ENCODE measurements around the gene IGSF10.
A peak's percentile ranks its signal among the peaks of the same experiment; 100 is the strongest.

The IGSF10 gene

DNA sequence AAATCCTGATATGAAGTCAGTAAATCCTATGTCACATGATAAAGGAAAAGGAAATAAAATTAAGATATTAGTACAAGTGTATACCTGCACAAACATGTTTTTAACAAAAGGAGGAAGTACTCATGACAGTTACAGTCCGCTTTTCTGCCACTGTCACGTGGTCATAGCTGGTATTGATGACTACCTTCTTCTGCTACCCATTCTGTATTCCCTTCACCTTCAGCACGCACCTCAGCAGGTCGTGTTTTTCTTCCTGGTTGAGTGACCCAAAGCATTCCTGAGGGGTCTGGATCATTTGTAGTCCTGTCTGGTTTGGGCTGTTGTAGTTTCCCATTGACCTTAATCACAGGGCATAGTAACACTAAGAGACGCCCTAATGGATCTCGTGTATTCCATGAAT is 41.1 kb downstream of the IGSF10 start:
- Histone ChIP-seq H3K27me3 (no peaks in the 10 kb centered on the region), H3K27ac (no peak overlapping the region), H3K36me3 (no peaks in the 10 kb centered on the region), H3K4me1 (ENCODE audit: control insufficient read depth in 1 of 2, insufficient read depth in 1 of 2, low read depth in 1 of 2, low read length in 1 of 2) (peaks cover 6 to 8% of the 10 kb centered on the region in 2 experiments), H3K4me3 (ENCODE audit: low read depth in 1 of 2, low read length in 1 of 2) (no peak overlapping the region), H3K9me3 (no peaks in the 10 kb centered on the region)
- TF ChIP-seq, protein P1, sequence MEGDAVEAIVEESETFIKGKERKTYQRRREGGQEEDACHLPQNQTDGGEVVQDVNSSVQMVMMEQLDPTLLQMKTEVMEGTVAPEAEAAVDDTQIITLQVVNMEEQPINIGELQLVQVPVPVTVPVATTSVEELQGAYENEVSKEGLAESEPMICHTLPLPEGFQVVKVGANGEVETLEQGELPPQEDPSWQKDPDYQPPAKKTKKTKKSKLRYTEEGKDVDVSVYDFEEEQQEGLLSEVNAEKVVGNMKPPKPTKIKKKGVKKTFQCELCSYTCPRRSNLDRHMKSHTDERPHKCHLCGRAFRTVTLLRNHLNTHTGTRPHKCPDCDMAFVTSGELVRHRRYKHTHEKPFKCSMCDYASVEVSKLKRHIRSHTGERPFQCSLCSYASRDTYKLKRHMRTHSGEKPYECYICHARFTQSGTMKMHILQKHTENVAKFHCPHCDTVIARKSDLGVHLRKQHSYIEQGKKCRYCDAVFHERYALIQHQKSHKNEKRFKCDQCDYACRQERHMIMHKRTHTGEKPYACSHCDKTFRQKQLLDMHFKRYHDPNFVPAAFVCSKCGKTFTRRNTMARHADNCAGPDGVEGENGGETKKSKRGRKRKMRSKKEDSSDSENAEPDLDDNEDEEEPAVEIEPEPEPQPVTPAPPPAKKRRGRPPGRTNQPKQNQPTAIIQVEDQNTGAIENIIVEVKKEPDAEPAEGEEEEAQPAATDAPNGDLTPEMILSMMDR (IDR thresholded peaks at IDR 0.05) = no peak

DNA sequence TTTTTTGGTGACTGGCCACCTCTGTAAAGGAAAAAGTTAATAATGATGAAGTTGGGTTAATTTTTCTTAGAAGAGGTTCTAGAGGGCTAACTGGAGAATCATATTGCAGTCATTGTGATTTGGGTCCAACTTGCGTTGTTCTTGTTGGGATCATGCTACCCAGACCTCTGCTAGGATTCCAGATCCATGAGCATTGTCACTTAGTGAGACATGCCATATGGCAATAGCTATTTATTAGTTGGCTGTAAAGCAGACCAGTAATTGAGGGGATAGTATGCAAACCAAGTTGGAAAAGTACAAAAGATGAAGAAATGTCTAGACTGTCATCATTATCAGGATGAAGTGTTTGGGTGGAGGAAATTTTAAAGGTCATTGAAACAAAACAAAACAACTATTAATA is 45.6 kb downstream of the IGSF10 start:
- Histone ChIP-seq H3K4me1 (ENCODE audit: control insufficient read depth in 1 of 2, insufficient read depth in 1 of 2, low read depth in 1 of 2, low read length in 1 of 2) (no peaks in the 10 kb centered on the region), H3K27ac (no peak overlapping the region), H3K36me3 (no peaks in the 10 kb centered on the region), H3K4me3 (ENCODE audit: low read depth in 1 of 2, low read length in 1 of 2) (no peak overlapping the region), H3K27me3 (no peaks in the 10 kb centered on the region), H3K9me3 (no peaks in the 10 kb centered on the region)
- TF ChIP-seq, protein P1 (IDR thresholded peaks at IDR 0.05) = no peak

DNA sequence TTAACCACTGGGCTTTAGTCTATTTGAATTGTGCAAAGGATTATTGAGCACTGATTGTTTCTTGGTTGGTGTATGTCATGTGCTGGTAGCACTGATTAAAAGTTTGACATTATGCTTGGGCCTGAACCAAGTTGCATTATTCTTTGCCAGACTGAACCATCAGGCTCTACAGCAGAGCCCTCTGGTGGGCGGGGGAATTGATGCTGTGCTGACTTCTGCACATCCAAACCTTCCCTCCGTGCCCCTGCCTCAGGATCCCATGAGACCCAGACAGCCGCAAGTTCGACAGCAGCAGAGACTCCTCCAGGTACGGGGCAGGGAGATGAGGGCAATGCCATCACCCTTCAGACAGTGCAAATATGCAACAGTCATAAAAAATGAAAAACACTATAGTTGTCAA is 47.9 kb downstream of the IGSF10 start:
- H3K36me3 ChIP-seq = no peaks in the 10 kb centered on the region
- H3K9me3 ChIP-seq = no peaks in the 10 kb centered on the region
- H3K27ac ChIP-seq = no peak overlapping the region
- no peak overlapping the region for H3K4me3 ChIP-seq (ENCODE audit: low read depth in 1 of 2, low read length in 1 of 2)
- TF ChIP-seq, protein P1 (IDR thresholded peaks at IDR 0.05) = peak; percentile 10
- H3K27me3 ChIP-seq = no peaks in the 10 kb centered on the region
- no peaks in the 10 kb centered on the region for H3K4me1 ChIP-seq (ENCODE audit: control insufficient read depth in 1 of 2, insufficient read depth in 1 of 2, low read depth in 1 of 2, low read length in 1 of 2)

All from neutrophil (primary cell).